ENCODE measurements around the gene LBHD2.

The LBHD2 gene

DNA sequence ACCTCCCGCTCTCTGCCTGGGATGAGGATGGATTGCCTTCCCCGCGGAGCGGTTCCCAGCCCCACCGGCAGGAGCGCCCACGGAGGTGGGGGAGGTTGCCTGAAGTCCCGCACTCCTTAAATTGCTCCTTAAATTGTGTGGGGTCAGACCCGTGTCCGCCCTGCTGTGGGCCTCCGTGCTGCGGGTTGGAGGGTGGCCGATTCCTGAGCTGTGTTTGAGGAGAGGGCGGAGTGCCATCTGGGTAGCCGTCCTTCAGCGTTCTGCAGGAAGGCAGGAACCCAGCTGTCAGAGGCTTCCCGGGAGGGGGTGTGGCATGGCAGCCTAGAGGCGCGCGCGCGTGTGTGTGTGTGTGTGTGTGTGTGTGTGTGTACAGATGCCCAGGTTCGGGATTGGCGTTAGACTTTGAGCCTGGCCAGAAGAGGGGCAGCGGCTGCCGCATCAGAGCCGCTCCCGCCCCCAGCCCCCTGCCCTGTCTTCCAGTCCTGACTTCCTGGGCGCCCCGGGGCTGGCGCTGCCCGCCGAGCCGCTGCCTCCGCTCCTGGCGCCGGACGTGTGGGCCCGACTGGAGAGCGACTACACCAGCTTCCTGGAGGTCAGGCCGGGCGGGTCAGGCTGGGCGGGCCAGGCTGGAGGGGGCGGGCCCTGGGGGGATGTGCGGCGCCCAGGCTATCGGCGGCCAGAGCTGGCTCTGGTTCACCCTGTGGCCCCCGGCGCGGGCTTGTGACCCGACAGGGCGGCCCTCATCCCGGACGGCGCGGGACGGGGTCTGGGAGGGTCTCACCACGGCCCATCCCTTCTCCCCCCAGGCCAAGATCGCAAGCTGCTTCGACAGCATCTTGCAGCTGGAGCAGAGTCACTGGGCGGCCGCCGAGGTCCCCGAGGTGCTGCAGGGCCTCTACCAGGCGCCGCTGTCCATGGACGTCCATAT, 19.7 kb downstream of the LBHD2 start:
- H3K79me1 ChIP-seq (replicated peaks; ENCODE audit: low read length, poor library complexity, severe bottlenecking) = no peaks in the 10 kb centered on the region
- peak; percentile 45 for DNase-seq
- H2AK5ac ChIP-seq (ENCODE audit: low read length, severe bottlenecking) = no peak overlapping the region
- H4K91ac ChIP-seq (ENCODE audit: low read length) = no peak overlapping the region
- H2BK120ac ChIP-seq (ENCODE audit: low read depth, low read length) = no peak overlapping the region
- no peak overlapping the region for H3K4me2 ChIP-seq (ENCODE audit: low read length, poor library complexity, severe bottlenecking)
- H4K8ac ChIP-seq (ENCODE audit: low read length) = no peak overlapping the region
- H2BK15ac ChIP-seq (ENCODE audit: low read depth, poor library complexity, severe bottlenecking) = no peak overlapping the region
- WGBS = 52% methylated on average over 65 of the region's 68 CpGs
- H2BK12ac ChIP-seq (ENCODE audit: low read length in 2 of 2) = no peak overlapping the region
- H3K23ac ChIP-seq (ENCODE audit: low read length in 2 of 2) = no peak overlapping the region
- H3K27me3 ChIP-seq (ENCODE audit: control insufficient read depth in 1 of 2, insufficient read depth in 1 of 2, low read length in 2 of 2) = peaks cover 0 to 32% of the 10 kb centered on the region in 2 experiments
- no peak overlapping the region for H3K18ac ChIP-seq (ENCODE audit: low read depth in 1 of 2, low read length in 2 of 2)
- no peak overlapping the region for H3K27ac ChIP-seq (ENCODE audit: low read length, poor library complexity, severe bottlenecking)
- no peaks in the 10 kb centered on the region for H3K36me3 ChIP-seq (ENCODE audit: control insufficient read depth in 1 of 2, insufficient read depth in 2 of 2, low read depth in 1 of 2, low read length in 2 of 2)
- no peaks in the 10 kb centered on the region for H3K9me3 ChIP-seq (ENCODE audit: control insufficient read depth, low read length)
- H2BK5ac ChIP-seq (ENCODE audit: low read depth, low read length, poor library complexity, severe bottlenecking) = no peak overlapping the region
- H3K4ac ChIP-seq (ENCODE audit: low read depth in 1 of 2, low read length in 2 of 2) = no peak overlapping the region
- H2AFZ ChIP-seq (ENCODE audit: low read depth, low read length) = no peak overlapping the region
- no peak overlapping the region for H3K14ac ChIP-seq (ENCODE audit: low read length in 2 of 2)
- peaks cover 26% of the 10 kb centered on the region for H3K4me1 ChIP-seq (ENCODE audit: control insufficient read depth, insufficient read depth, low read depth, low read length)
- peak overlapping the region in 1 of 2 experiments; percentile 54 for H3K4me3 ChIP-seq (ENCODE audit: insufficient read depth in 1 of 2, low read depth in 1 of 2, low read length in 2 of 2)
- H3K9ac ChIP-seq (ENCODE audit: low read length) = no peak overlapping the region

DNA sequence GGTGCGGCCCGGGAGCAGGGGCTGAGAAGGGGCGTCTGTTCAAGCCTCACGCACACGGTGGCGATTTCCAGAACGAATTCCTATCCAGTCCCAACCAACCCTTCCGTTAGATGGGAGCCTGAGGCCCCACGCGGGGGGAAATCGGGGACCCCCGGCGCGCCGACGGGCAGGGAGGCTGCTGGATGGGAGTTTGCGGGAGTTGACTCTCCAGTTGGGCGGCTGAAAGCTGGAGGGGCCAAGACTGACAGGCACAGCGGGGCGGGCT, 20.3 kb downstream of the LBHD2 start:
- Histone ChIP-seq H4K8ac (ENCODE audit: low read length) (no peak overlapping the region), H3K9me3 (ENCODE audit: control insufficient read depth, low read length) (no peaks in the 10 kb centered on the region), H3K4me1 (ENCODE audit: control insufficient read depth, insufficient read depth, low read depth, low read length) (peaks cover 25% of the 10 kb centered on the region), H2BK15ac (ENCODE audit: low read depth, poor library complexity, severe bottlenecking) (peak overlapping the region; percentile 9), H2BK12ac (ENCODE audit: low read length in 2 of 2) (no peak overlapping the region), H2AFZ (ENCODE audit: low read depth, low read length) (no peak overlapping the region), H3K9ac (ENCODE audit: low read length) (no peak overlapping the region), H3K36me3 (ENCODE audit: control insufficient read depth in 1 of 2, insufficient read depth in 2 of 2, low read depth in 1 of 2, low read length in 2 of 2) (no peaks in the 10 kb centered on the region), H4K91ac (ENCODE audit: low read length) (no peak overlapping the region), H3K79me1 (replicated peaks; ENCODE audit: low read length, poor library complexity, severe bottlenecking) (no peaks in the 10 kb centered on the region), H2BK120ac (ENCODE audit: low read depth, low read length) (no peak overlapping the region), H2BK5ac (ENCODE audit: low read depth, low read length, poor library complexity, severe bottlenecking) (no peak overlapping the region), H3K4ac (ENCODE audit: low read depth in 1 of 2, low read length in 2 of 2) (no peak overlapping the region), H3K14ac (ENCODE audit: low read length in 2 of 2) (no peak overlapping the region), H3K18ac (ENCODE audit: low read depth in 1 of 2, low read length in 2 of 2) (peak overlapping the region in 1 of 2 experiments; percentile 42), H3K27ac (ENCODE audit: low read length, poor library complexity, severe bottlenecking) (no peak overlapping the region), H3K27me3 (ENCODE audit: control insufficient read depth in 1 of 2, insufficient read depth in 1 of 2, low read length in 2 of 2) (peaks cover 0 to 32% of the 10 kb centered on the region in 2 experiments), H3K23ac (ENCODE audit: low read length in 2 of 2) (peak overlapping the region in 1 of 2 experiments; percentile 87), H2AK5ac (ENCODE audit: low read length, severe bottlenecking) (no peak overlapping the region), H3K4me3 (ENCODE audit: insufficient read depth in 1 of 2, low read depth in 1 of 2, low read length in 2 of 2) (no peak overlapping the region), H3K4me2 (ENCODE audit: low read length, poor library complexity, severe bottlenecking) (no peak overlapping the region)
- WGBS = 41% methylated on average over 14 of the region's 20 CpGs
- DNase-seq = no peak

DNA sequence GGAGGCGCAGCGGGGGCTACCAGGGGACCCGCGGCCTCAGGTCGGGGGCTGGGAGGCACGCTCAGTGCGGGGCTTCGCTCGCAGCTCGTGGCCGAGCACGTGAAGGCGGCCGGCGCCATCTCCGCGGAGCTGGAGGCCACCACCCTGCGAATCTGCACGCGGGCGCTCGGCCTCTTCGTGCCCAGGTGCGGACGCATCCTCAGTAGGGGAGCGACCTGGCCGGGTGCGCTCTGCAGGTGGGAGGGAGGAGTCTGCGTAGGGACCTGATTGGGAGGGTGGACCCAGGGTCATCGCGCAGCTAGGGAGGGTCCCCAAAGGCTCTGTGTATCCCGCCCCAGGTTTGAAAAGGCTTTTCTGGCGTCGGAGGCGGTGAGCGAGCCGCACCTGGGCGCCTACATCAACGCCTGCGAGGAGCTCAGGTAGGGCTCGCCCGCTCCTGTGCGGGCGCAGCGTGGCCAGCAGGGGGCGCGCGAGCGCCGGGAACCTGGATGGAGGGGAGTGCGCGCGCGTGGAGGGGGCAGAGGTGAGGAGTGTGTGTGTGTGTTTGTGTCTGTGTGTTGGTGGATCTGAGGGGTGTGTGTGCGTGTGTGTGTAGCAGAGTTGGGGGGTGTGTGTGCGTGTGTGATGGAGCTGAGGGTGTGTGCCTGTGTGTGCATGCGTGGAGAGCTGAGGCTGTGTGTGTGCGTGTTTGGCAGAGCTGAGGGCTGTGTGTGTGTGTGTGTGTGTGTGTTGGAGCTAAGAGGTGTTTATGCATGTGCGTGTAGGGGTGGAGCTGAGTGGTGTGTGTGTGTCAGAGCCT, 20.8 kb downstream of the LBHD2 start:
- Histone ChIP-seq H3K27me3 (ENCODE audit: control insufficient read depth in 1 of 2, insufficient read depth in 1 of 2, low read length in 2 of 2) (peaks cover 0 to 32% of the 10 kb centered on the region in 2 experiments), H3K4ac (ENCODE audit: low read depth in 1 of 2, low read length in 2 of 2) (no peak overlapping the region), H3K4me3 (ENCODE audit: insufficient read depth in 1 of 2, low read depth in 1 of 2, low read length in 2 of 2) (no peak overlapping the region), H2BK5ac (ENCODE audit: low read depth, low read length, poor library complexity, severe bottlenecking) (no peak overlapping the region), H2BK15ac (ENCODE audit: low read depth, poor library complexity, severe bottlenecking) (peak overlapping the region; percentile 9), H3K9me3 (ENCODE audit: control insufficient read depth, low read length) (no peaks in the 10 kb centered on the region), H3K27ac (ENCODE audit: low read length, poor library complexity, severe bottlenecking) (no peak overlapping the region), H3K18ac (ENCODE audit: low read depth in 1 of 2, low read length in 2 of 2) (peak overlapping the region in 1 of 2 experiments; percentile 51), H4K91ac (ENCODE audit: low read length) (peak overlapping the region; percentile 55), H3K4me2 (ENCODE audit: low read length, poor library complexity, severe bottlenecking) (no peak overlapping the region), H3K4me1 (ENCODE audit: control insufficient read depth, insufficient read depth, low read depth, low read length) (peaks cover 29% of the 10 kb centered on the region), H3K14ac (ENCODE audit: low read length in 2 of 2) (peak overlapping the region in 1 of 2 experiments; percentile 46), H3K9ac (ENCODE audit: low read length) (no peak overlapping the region), H4K8ac (ENCODE audit: low read length) (no peak overlapping the region), H2AFZ (ENCODE audit: low read depth, low read length) (no peak overlapping the region), H2BK120ac (ENCODE audit: low read depth, low read length) (no peak overlapping the region), H3K23ac (ENCODE audit: low read length in 2 of 2) (peak overlapping the region in 1 of 2 experiments; percentile 87), H3K79me1 (replicated peaks; ENCODE audit: low read length, poor library complexity, severe bottlenecking) (no peaks in the 10 kb centered on the region), H2BK12ac (ENCODE audit: low read length in 2 of 2) (peak overlapping the region in 1 of 2 experiments; percentile 65), H3K36me3 (ENCODE audit: control insufficient read depth in 1 of 2, insufficient read depth in 2 of 2, low read depth in 1 of 2, low read length in 2 of 2) (no peaks in the 10 kb centered on the region), H2AK5ac (ENCODE audit: low read length, severe bottlenecking) (no peak overlapping the region)
- DNase-seq = peak; percentile 74
- WGBS = 11% methylated on average over 51 of the region's 59 CpGs

DNA sequence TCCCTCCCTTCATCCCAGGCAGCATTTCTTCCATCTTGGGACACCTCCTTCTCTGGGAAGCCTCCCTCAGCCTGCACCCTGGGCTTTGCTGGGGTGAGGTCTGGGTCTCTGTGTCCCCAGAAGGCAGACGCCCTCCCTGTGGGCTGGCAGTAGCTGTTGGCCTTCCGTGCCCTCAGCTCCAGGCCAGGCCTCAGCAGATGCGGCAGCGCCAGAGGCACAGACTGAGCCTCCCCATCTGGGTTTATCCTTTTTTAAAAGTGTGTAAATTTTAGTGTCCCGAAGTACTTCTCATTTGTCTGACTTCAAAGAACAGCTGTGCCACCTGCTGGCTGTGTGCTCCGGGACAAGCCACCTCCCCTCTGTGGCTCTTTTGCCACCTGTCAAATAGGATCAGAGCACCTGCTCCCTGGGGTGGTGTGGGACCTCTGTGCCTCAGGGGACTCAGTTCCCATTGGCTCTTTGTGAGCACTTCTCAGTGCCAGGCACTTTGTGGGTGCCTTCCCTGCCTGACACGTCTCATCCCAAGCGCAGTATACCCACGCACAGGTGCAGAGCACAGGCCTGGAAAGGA, 21.7 kb downstream of the LBHD2 start:
- no peak overlapping the region for H3K23ac ChIP-seq (ENCODE audit: low read length in 2 of 2)
- DNase-seq = no peak
- H2BK5ac ChIP-seq (ENCODE audit: low read depth, low read length, poor library complexity, severe bottlenecking) = no peak overlapping the region
- no peak overlapping the region for H3K4ac ChIP-seq (ENCODE audit: low read depth in 1 of 2, low read length in 2 of 2)
- no peak overlapping the region for H2AK5ac ChIP-seq (ENCODE audit: low read length, severe bottlenecking)
- no peak overlapping the region for H3K18ac ChIP-seq (ENCODE audit: low read depth in 1 of 2, low read length in 2 of 2)
- peaks cover 0 to 32% of the 10 kb centered on the region in 2 experiments for H3K27me3 ChIP-seq (ENCODE audit: control insufficient read depth in 1 of 2, insufficient read depth in 1 of 2, low read length in 2 of 2)
- no peaks in the 10 kb centered on the region for H3K79me1 ChIP-seq (replicated peaks; ENCODE audit: low read length, poor library complexity, severe bottlenecking)
- WGBS = 86% methylated on average over 9 of the region's 9 CpGs
- no peak overlapping the region for H2BK120ac ChIP-seq (ENCODE audit: low read depth, low read length)
- H3K4me1 ChIP-seq (ENCODE audit: control insufficient read depth, insufficient read depth, low read depth, low read length) = peaks cover 37% of the 10 kb centered on the region
- H3K9me3 ChIP-seq (ENCODE audit: control insufficient read depth, low read length) = no peaks in the 10 kb centered on the region
- H4K8ac ChIP-seq (ENCODE audit: low read length) = no peak overlapping the region
- no peaks in the 10 kb centered on the region for H3K36me3 ChIP-seq (ENCODE audit: control insufficient read depth in 1 of 2, insufficient read depth in 2 of 2, low read depth in 1 of 2, low read length in 2 of 2)
- H2BK15ac ChIP-seq (ENCODE audit: low read depth, poor library complexity, severe bottlenecking) = no peak overlapping the region
- no peak overlapping the region for H2AFZ ChIP-seq (ENCODE audit: low read depth, low read length)
- peak overlapping the region in 1 of 2 experiments; percentile 66 for H2BK12ac ChIP-seq (ENCODE audit: low read length in 2 of 2)
- peak overlapping the region in 1 of 2 experiments; percentile 26 for H3K14ac ChIP-seq (ENCODE audit: low read length in 2 of 2)
- H3K4me3 ChIP-seq (ENCODE audit: insufficient read depth in 1 of 2, low read depth in 1 of 2, low read length in 2 of 2) = no peak overlapping the region
- peak overlapping the region; percentile 55 for H4K91ac ChIP-seq (ENCODE audit: low read length)
- no peak overlapping the region for H3K4me2 ChIP-seq (ENCODE audit: low read length, poor library complexity, severe bottlenecking)
- no peak overlapping the region for H3K9ac ChIP-seq (ENCODE audit: low read length)
- no peak overlapping the region for H3K27ac ChIP-seq (ENCODE audit: low read length, poor library complexity, severe bottlenecking)

Data from mesenchymal stem cell (in vitro differentiated cells and primary cell).